WTC11 (cell line): ENCODE data around the gene PUM1. TPM values are rescaled to one million over a fixed set of nuclear protein-coding genes. Genes with fewer than 3 reads are reported as not detected.
"Not testable (repeated sequence)": the region's sequence is repeated elsewhere in the genome, so short reads cannot be mapped to it uniquely, and the experiment has no call there.

ENCODE experiments used
- ATAC-seq: fragments of 200-7000 bp; cut with Tn5 transposase; 2 replicates; pipeline ENCODE4 v1.10.0; 2021; ENCODE audit warnings: mild to moderate bottlenecking, moderate library complexity
- CTCF ChIA-PET: fragments of 300-600 bp; sonication (Branson Sonifier 250); formaldehyde crosslinking; loops from one replicate; lab custom pipeline; 2021; ENCODE audit warnings: antibody characterized with exemption; lab: Charles Lee
- POLR2A ChIA-PET: fragments of 350-600 bp; sonication (Branson Sonifier 250); formaldehyde crosslinking; loops from one replicate; lab custom pipeline; 2021; ENCODE audit warnings: antibody characterized with exemption; lab: Charles Lee
- DNase-seq: peaks from one replicate; pipeline ENCODE4 v3.0.0; 2021; ENCODE audit warnings: low spot score
- H3K27ac Mint-ChIP-seq: 2 replicates; pipeline ENCODE4 v1.8.0; 2021; ENCODE audit warnings: mixed read lengths
- H3K27me3 Mint-ChIP-seq: 2 replicates; pipeline ENCODE4 v1.8.0; 2021; ENCODE audit warnings: low read depth, mild to moderate bottlenecking, moderate library complexity, mixed read lengths
- H3K36me3 Mint-ChIP-seq: 2 replicates; pipeline ENCODE4 v1.8.0; 2021; ENCODE audit warnings: mixed read lengths
- H3K4me1 Mint-ChIP-seq: 2 replicates; pipeline ENCODE4 v1.8.0; 2022; ENCODE audit warnings: mixed read lengths
- H3K4me3 Mint-ChIP-seq: 2 replicates; pipeline ENCODE4 v1.8.0; 2021; ENCODE audit warnings: mild to moderate bottlenecking, moderate library complexity, mixed read lengths
- H3K9me3 Mint-ChIP-seq: 2 replicates; pipeline ENCODE4 v1.8.0; 2021; ENCODE audit warnings: mixed read lengths
- CREB1 ChIP-seq: sonication (generic); formaldehyde crosslinking; IDR thresholded peaks from 2 replicates; pipeline ENCODE4 v1.8.0; 2023; ENCODE audit warnings: mild to moderate bottlenecking, missing genetic modification reagents
- ESRRA ChIP-seq: sonication (generic); formaldehyde crosslinking; IDR thresholded peaks from 2 replicates; pipeline ENCODE4 v1.8.1; 2022; ENCODE audit warnings: mild to moderate bottlenecking, missing genetic modification reagents, borderline replicate concordance
- FOXJ3 ChIP-seq: sonication (generic); formaldehyde crosslinking; IDR thresholded peaks from 2 replicates; pipeline ENCODE4 v1.9.0; 2021; ENCODE audit warnings: missing genetic modification reagents, mild to moderate bottlenecking, borderline replicate concordance
- IRF2 ChIP-seq: sonication (generic); formaldehyde crosslinking; IDR thresholded peaks from 2 replicates; pipeline ENCODE4 v1.8.0; 2022; ENCODE audit warnings: low read depth, missing genetic modification reagents, borderline replicate concordance
- NFE2L1 ChIP-seq: sonication (generic); formaldehyde crosslinking; IDR thresholded peaks from 2 replicates; pipeline ENCODE4 v1.8.1; 2023; ENCODE audit warnings: missing genetic modification reagents
- NFYB ChIP-seq: sonication (generic); formaldehyde crosslinking; conservative IDR thresholded peaks from 2 replicates; pipeline ENCODE4 v1.8.0; 2022; ENCODE audit warnings: low read depth, missing genetic modification reagents
- SP1 ChIP-seq: sonication (generic); formaldehyde crosslinking; conservative IDR thresholded peaks from 2 replicates; pipeline ENCODE4 v1.8.1; 2022; ENCODE audit warnings: missing genetic modification reagents
- ZNF121 ChIP-seq: sonication (generic); formaldehyde crosslinking; IDR thresholded peaks from 2 replicates; pipeline ENCODE4 v1.8.0; 2023; ENCODE audit warnings: missing genetic modification reagents
- ZNF423 ChIP-seq: fragments of 250-450 bp; sonication (Bioruptor Pico); IDR thresholded peaks from 2 replicates; pipeline ENCODE4 v2.1.2; 2022; ENCODE audit warnings: mild to moderate bottlenecking, moderate library complexity
- total RNA-seq: library from RNA; stranded (reverse); gene quantifications from 3 replicates; pipeline ENCODE4 v1.2.3, GENCODE V29; 2021
- TF ChIP-seq, protein P1 (sequence below): sonication (generic); formaldehyde crosslinking; conservative IDR thresholded peaks from 2 replicates; pipeline ENCODE4 v1.8.1; 2022; ENCODE audit warnings: mild to moderate bottlenecking, missing genetic modification reagents
- TF ChIP-seq, protein P2 (sequence below): sonication (generic); formaldehyde crosslinking; IDR thresholded peaks from 2 replicates; pipeline ENCODE4 v1.8.1; 2023; ENCODE audit warnings: mild to moderate bottlenecking, missing genetic modification reagents, moderate library complexity
- TF ChIP-seq, protein P3 (sequence below): sonication (generic); formaldehyde crosslinking; IDR thresholded peaks from 2 replicates; pipeline ENCODE4 v1.8.0; 2022; ENCODE audit warnings: mild to moderate bottlenecking, missing genetic modification reagents
- TF ChIP-seq, protein P4 (sequence below): sonication (generic); formaldehyde crosslinking; IDR thresholded peaks from 2 replicates; pipeline ENCODE4 v1.8.1; 2023; ENCODE audit warnings: mild to moderate bottlenecking, missing genetic modification reagents, moderate library complexity
- TF ChIP-seq, protein P5 (sequence below): sonication (generic); formaldehyde crosslinking; IDR thresholded peaks from 2 replicates; pipeline ENCODE4 v1.8.1; 2022; ENCODE audit warnings: mild to moderate bottlenecking, moderate library complexity, missing genetic modification reagents
- TF ChIP-seq, protein P6 (sequence below): fragments of 250-450 bp; sonication (Bioruptor Pico); IDR thresholded peaks from 2 replicates; pipeline ENCODE4 v1.9.0; 2021; ENCODE audit warnings: moderate library complexity, mild to moderate bottlenecking, inconsistent platforms, borderline replicate concordance

The PUM1 gene
- total RNA-seq, 1 experiment from 2014 or later, result 147 TPM

DNA sequence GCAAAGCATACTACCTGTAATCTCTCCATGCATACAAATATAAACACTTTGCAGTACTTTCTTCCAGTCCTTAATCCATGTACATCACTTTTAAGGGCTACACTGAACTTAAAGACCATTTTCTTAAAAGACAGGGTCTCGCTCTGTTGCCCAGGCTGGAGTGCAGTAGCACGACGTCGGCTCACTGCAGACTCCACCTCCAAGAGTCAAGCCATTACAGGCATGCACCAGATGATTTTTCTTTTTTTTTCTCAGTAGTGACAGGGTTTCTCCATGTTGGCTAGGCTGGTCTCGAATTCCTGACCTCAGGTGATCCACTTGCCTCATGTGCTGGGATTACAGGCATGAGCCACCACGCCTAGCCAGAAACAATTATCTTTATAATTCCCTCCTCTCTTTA, 22.9 kb downstream of the PUM1 start:
- Mint-ChIP-seq H3K4me3 (no peak overlapping the region), H3K9me3 (no peaks in the 10 kb centered on the region), H3K4me1 (peaks cover 38% of the 10 kb centered on the region), H3K36me3 (peaks cover 25% of the 10 kb centered on the region), H3K27ac (peak overlapping the region; percentile 58), H3K27me3 (no peaks in the 10 kb centered on the region)
- CTCF ChIA-PET, result no interaction called here
- DNase-seq (no peak), ATAC-seq (no peak)
- POLR2A ChIA-PET, result interaction anchor here (0.7 kb wide), 1 partner anchor 226 kb away, joined by 3 read pairs; no protein-coding TSS in a partner anchor
- TF ChIP-seq, protein P1, sequence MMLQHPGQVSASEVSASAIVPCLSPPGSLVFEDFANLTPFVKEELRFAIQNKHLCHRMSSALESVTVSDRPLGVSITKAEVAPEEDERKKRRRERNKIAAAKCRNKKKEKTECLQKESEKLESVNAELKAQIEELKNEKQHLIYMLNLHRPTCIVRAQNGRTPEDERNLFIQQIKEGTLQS (CRISPR knock-in tag), result no peak
- TF ChIP-seq IRF2 (no peak), ZNF423 (CRISPR knock-in tag) (no peak), ZNF121 (CRISPR knock-in tag) (peak; percentile 84)
- TF ChIP-seq, all 79 proteins: peak for 1

DNA sequence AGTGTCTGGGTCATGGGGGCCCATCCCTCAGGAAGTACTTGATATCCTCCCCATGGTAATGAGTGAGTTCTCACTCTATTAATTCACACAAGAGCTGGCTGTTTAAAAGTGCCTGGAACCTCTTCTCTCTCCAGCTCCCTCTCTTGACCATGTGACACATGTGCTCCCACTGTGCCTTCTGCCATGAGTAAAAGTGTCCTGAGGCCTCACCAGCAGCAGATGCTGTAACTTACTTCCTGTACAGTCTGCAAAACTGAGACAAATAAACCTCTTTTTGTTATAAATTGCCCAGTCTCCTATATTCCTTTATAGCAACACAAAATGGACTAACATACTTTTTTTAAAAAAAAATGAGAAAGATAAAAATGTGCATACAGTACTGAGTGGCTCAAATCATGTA, 24.0 kb downstream of the PUM1 start:
- ChIA-PET CTCF (interaction anchor here (1.4 kb wide), 1 partner anchor 44 kb away, joined by 5 read pairs; no protein-coding TSS in a partner anchor), POLR2A (no interaction called here)
- H3K27me3 Mint-ChIP-seq, result no peaks in the 10 kb centered on the region
- DNase-seq (no peak), ATAC-seq (peak; percentile 68)
- H3K36me3 Mint-ChIP-seq, result peaks cover 18% of the 10 kb centered on the region
- peaks cover 38% of the 10 kb centered on the region for H3K4me1 Mint-ChIP-seq
- H3K4me3 Mint-ChIP-seq, result no peak overlapping the region
- H3K9me3 Mint-ChIP-seq, result no peaks in the 10 kb centered on the region
- TF ChIP-seq, protein P2, sequence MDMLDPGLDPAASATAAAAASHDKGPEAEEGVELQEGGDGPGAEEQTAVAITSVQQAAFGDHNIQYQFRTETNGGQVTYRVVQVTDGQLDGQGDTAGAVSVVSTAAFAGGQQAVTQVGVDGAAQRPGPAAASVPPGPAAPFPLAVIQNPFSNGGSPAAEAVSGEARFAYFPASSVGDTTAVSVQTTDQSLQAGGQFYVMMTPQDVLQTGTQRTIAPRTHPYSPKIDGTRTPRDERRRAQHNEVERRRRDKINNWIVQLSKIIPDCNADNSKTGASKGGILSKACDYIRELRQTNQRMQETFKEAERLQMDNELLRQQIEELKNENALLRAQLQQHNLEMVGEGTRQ (CRISPR knock-in tag), result peak; percentile 46; the same call in 1 of the 2 replicates
- no peak for TF ChIP-seq FOXJ3
- TF ChIP-seq NFE2L1 (CRISPR knock-in tag), result no peak
- TF ChIP-seq, protein P3, sequence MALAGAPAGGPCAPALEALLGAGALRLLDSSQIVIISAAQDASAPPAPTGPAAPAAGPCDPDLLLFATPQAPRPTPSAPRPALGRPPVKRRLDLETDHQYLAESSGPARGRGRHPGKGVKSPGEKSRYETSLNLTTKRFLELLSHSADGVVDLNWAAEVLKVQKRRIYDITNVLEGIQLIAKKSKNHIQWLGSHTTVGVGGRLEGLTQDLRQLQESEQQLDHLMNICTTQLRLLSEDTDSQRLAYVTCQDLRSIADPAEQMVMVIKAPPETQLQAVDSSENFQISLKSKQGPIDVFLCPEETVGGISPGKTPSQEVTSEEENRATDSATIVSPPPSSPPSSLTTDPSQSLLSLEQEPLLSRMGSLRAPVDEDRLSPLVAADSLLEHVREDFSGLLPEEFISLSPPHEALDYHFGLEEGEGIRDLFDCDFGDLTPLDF (CRISPR knock-in tag), result no peak
- H3K27ac Mint-ChIP-seq, result peak overlapping the region; percentile 66

DNA sequence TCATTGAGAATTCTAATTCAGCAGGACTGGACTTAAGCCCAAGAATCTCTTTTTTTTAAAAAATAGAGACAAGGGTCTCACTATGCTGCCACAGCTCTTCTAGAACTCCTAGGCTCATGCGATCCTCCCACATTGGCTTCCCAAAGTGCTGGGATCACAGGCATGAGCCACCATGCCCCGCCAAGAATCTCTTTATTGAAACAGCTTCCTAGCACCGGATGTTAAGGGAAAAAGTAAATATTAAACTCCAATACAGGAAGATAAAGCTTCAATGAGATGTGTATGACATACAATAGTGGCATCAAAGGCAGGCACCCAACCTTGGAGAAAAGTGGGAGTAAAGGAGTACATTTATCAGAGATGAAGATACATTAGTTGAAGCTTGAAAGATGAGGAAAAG, 25.5 kb downstream of the PUM1 start:
- ATAC-seq (no peak), DNase-seq (no peak)
- Mint-ChIP-seq H3K27ac (peak overlapping the region; percentile 9), H3K27me3 (no peaks in the 10 kb centered on the region), H3K4me3 (no peak overlapping the region), H3K4me1 (peaks cover 42% of the 10 kb centered on the region), H3K9me3 (no peaks in the 10 kb centered on the region), H3K36me3 (peaks cover 16% of the 10 kb centered on the region)
- ChIA-PET CTCF (interaction anchor here (0.6 to 1.4 kb wide), 3 partner anchors 11 to 125 kb away, joined by 3 to 5 read pairs (median 3); no protein-coding TSS in a partner anchor), POLR2A (no interaction called here)
- TF ChIP-seq, protein P4, sequence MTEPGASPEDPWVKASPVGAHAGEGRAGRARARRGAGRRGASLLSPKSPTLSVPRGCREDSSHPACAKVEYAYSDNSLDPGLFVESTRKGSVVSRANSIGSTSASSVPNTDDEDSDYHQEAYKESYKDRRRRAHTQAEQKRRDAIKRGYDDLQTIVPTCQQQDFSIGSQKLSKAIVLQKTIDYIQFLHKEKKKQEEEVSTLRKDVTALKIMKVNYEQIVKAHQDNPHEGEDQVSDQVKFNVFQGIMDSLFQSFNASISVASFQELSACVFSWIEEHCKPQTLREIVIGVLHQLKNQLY (CRISPR knock-in tag), result no peak
- TF ChIP-seq CREB1 (no peak), NFYB (no peak), ESRRA (CRISPR knock-in tag) (no peak), SP1 (CRISPR knock-in tag) (no peak)
- TF ChIP-seq, protein P5, sequence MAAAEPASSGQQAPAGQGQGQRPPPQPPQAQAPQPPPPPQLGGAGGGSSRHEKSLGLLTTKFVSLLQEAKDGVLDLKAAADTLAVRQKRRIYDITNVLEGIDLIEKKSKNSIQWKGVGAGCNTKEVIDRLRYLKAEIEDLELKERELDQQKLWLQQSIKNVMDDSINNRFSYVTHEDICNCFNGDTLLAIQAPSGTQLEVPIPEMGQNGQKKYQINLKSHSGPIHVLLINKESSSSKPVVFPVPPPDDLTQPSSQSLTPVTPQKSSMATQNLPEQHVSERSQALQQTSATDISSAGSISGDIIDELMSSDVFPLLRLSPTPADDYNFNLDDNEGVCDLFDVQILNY (CRISPR knock-in tag), result no peak
- TF ChIP-seq, protein P6, sequence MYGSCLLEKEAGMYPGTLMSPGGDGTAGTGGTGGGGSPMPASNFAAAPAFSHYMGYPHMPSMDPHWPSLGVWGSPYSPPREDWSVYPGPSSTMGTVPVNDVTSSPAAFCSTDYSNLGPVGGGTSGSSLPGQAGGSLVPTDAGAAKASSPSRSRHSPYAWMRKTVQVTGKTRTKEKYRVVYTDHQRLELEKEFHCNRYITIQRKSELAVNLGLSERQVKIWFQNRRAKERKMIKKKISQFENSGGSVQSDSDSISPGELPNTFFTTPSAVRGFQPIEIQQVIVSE, result no peak

DNA sequence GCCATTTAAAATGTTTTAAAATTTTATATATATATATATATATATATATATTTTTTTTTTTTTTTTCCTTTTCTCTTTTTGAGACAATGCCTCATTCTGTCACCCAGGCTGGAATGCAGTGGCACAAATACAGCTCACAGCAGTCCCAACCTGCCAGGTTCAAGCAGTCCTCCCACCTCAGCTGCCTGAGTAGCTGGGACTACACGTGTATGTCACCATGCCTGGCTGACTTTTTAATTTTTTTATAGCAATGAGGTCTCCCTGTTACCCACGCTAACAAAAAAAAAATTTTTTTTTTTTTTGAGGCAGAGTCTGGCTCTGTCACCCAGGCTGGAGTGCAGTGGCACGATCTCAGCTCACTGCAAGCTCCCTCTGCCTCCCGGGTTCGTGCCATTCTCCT, 26.6 kb downstream of the PUM1 start:
- not testable (repeated sequence) for ATAC-seq

More for the DNA sequence above, 26.6 kb downstream of the PUM1 start:
- H3K4me3 Mint-ChIP-seq, H3K9me3 Mint-ChIP-seq, H3K27ac Mint-ChIP-seq, POLR2A ChIA-PET, H3K27me3 Mint-ChIP-seq, CTCF ChIA-PET, DNase-seq: not testable (repeated sequence)
- H3K4me1 Mint-ChIP-seq, result peaks cover 53% of the 10 kb centered on the region
- peaks cover 16% of the 10 kb centered on the region for H3K36me3 Mint-ChIP-seq
